22Rv1 (cell line): ENCODE data around the gene FCRLA.

Experiments
- ZFX ChIP-seq: fragments of 450-650 bp; IDR thresholded peaks from 2 replicates; pipeline ENCODE4 v1.6.1; 2017; ENCODE audit warnings: antibody characterized with exemption, borderline replicate concordance
- TF ChIP-seq, protein P1 (sequence below): fragments of 450-650 bp; IDR thresholded peaks from 2 replicates; pipeline ENCODE4 v1.5.1; 2017; ENCODE audit warnings: mild to moderate bottlenecking

DNA sequence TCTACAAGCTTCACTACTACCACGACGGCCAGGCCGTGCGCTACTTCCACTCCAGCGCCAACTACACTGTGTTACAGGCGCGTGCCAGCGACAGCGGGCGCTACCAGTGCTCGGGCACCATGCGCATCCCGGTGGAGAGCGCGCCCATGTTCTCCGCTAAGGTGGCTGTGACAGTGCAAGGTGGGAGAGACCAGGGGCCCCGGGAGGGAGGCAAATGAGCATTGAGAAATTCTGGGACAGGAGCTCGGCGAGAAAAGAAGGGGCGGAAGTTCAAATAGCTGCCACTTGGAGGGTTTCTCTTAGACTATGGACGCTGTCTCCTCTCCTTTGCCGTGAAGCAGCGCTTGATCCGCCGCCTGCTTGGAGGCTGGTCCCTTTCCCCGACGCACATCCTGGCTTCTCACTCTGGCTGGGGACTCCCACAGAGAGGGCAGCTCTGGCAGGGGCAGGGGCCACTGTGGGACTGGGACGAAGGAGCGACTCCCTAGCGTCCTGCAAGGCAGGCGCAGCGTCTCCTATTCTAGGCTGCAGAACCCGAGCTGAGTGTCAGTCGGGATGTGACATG lies 19.0 kb downstream of the FCRLA start:
- TF ChIP-seq, protein P1, sequence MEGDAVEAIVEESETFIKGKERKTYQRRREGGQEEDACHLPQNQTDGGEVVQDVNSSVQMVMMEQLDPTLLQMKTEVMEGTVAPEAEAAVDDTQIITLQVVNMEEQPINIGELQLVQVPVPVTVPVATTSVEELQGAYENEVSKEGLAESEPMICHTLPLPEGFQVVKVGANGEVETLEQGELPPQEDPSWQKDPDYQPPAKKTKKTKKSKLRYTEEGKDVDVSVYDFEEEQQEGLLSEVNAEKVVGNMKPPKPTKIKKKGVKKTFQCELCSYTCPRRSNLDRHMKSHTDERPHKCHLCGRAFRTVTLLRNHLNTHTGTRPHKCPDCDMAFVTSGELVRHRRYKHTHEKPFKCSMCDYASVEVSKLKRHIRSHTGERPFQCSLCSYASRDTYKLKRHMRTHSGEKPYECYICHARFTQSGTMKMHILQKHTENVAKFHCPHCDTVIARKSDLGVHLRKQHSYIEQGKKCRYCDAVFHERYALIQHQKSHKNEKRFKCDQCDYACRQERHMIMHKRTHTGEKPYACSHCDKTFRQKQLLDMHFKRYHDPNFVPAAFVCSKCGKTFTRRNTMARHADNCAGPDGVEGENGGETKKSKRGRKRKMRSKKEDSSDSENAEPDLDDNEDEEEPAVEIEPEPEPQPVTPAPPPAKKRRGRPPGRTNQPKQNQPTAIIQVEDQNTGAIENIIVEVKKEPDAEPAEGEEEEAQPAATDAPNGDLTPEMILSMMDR: no peak
- TF ChIP-seq ZFX: no peak
